HG03196 (cell line): ENCODE results near the gene ADAM10.

Experiments used
- ATAC-seq: cut with Tn5 transposase; IDR thresholded peaks from one replicate; pipeline ENCODE4 v1.9.1; 2021; ENCODE audit not compliant: unreplicated experiment

Gene ADAM10

DNA sequence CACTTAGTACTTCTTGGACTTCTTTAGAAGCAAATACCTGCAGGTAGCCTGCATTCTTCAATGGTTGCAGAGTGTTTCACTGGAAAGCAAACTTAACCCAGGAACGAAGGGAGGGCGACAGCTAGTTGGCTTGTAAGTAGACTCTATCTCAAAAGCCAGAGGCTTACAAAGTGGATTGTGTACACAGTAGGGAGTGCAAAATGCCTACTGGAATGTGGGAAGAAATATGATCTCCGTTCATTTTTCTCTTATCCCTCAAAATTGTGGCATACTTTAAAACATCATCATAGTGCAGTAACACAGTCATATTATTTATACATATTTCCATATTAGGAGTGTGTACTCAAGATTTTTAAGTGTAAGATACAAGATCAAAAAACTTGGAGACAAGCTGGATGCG lies 162.0 kb downstream of the ADAM10 start:
- ATAC-seq = no peak

DNA sequence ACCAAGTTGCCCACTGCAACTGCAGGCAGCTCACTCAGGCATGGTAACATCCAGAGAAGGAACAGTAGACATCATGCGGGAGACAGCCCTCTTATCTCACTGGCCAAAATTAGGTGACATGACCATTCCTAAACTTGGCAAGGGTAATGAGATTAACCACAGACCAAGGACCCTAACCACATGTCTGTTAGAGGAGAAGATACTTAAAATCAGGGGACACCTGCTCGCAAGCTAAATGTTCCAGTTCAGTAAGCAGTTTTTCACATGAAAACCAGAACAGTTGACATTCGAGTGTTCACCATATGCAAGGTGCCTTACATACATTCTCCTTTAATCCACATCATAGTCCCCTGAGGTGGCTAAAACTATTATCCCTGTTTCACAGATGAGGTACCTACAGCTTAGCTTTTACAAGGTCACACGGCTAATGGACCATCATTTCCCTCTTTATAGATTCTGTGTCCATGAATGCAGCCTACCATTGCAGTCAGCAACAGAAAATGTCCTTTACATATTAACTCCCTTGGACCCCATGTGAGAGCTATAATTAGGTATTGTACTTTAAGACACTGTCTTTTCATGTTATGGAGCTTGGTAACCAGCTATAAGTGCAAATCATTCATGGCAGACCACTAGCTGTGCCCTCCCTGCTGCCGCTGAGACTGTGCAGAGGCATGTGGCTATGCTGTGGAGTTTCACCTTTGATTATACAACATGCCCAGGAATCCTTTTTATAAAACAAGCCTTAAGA lies 163.6 kb downstream of the ADAM10 start:
- ATAC-seq = peak; percentile 53

DNA sequence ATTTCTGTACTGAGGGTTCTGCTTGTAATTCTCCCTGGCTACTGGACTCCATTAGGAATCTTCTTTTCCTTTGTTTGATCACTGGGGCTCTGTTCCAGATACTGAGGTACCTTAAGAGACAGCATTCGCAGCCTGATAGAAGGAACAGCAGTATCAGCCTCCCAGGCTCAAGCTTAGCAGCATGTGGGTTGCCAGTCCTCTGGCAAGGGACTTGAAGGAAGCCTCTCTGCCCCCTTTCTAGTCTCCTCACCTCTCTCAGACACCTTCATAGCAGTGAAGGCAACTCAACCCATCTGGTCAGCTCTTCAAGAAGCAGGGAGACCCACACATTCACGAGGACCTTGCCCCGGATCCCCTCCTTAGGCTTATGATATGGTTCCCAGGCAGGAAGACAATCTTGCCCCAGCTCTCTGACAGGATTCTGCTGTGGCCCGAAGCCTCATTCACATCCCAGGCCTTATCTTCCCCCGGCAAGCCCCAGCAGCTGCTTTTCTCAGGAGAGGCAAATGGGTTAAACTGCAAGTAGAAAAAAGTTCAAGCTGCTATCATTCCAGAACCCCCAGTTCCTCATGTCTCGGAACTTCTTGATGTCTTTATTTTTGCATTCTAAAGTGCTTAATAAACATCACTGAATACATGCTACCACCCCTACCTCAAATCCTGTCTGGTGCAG lies 164.6 kb downstream of the ADAM10 start:
- no peak for ATAC-seq

DNA sequence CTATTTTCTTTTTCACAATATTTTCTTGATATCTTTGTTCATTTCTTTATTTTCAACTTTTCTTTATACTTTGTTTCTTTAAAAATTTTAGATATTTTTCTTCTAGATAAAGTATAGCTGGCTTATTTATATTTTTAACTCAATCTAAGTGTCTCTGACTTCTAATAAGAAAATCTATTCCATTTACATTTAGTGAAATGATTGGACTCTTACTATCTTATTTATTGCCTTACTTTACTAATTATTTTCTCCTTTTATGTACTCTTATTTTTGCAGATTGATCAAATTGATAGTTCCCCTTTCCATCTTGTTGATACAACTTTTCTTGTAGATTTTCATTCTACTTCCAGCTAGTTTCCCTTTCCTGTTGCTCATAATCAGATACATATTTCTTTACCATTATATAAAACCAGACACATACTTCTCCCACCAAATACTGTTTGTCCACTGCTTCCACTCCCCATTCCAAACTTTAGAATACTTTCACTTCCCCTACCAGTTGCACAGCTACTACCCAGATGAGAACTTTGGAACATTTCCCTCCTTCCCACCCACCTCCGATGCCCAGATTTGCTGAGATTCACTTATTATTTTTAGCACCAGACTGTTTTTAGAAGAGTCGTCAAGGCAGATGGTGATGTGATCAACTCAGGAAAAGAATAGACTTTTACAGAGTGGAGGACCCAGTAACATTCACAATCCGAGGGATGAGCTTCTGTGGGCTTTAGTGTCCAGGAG lies 166.2 kb downstream of the ADAM10 start:
- no peak for ATAC-seq

DNA sequence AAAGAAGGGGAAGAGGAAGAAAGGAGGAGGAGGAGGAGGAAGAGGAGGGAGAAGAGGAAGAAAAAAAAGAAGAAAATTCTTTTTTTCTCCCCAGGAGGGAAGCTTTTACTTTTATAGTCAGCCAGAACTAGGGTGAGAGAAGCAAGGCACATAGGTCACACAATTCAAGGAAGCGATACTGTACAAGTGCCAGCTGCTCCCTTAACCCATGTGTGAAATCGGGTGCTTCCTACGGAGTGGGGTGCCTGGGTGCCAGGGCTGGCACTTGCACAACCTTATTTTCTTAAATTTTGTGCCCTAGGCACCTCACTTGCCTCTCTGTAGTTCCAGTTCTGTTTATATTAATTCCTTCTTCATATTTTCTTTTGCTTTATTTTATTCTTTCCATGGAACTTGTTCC lies 167.3 kb downstream of the ADAM10 start:
- ATAC-seq = no peak

DNA sequence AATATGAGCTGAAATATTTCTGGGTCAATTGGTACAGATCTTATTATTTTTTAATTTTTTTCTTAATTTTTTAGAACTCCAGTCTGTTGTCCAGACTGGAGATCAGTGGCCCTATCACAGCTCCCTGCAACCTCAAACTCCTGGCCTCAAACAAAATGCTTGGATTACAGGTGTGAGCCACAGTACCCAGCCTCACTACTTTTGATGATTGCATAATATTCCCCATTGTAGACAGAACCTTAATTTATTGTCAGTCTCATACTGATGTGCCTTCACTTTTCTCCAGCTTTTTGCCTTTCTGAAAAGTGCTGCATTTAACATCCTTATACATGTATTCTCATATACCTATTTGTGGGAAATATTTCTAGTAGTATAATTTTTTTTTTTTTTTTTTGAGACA lies 172.8 kb downstream of the ADAM10 start:
- ATAC-seq = no peak

DNA sequence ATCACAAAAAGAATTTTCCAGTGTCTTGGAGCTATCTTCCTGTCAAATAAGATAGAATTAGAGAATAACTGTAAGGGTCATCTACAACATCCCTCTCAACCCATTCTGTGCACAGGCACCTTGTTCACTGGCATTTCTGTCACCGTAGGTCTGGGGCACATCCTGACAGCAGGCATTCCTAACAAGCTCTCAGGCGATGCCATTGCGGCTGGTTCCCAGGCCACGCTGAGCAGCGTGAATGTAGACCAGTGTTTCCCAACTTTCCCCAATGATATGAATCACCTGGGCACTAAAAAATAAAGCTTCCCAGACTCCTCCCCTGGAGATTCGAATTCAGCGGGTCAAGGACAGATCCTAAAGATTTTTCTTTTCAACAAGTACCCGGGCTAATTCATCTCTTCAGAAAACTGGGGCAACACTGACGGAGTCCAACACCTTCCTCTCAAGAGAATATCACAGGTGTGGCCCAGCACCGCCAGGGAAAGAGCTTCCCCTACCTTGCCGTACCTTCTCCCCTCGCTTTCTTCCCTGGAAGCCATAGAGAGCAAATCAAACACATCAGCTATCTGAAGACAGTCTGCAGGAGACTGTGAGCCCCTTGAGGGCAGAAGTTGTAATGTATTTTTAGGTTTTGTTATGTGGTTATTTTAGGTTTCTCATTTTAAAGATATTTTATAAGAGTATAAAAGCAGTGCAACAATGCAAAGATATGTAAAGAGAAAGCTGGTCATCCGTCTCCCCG lies 174.3 kb downstream of the ADAM10 start:
- no peak for ATAC-seq

DNA sequence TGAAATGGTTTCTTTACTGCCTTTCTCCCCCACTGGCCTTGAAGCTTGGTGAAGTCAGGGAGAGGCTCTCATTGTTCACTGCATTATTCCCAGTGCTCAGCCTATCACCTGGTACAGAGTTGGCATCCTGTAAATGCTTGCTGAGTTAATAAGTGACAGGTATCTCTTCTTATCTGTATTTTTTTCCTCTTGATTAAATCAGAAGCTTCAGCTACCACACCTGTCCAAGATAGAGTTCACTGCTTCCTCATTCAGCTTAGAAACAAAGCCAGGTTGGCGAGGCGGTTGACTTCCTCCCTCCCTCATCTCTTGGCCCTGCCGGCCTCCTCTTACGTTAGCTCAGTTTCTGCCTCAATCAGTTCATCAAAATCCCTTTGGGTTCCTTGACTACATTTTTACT lies 174.9 kb downstream of the ADAM10 start:
- no peak for ATAC-seq

DNA sequence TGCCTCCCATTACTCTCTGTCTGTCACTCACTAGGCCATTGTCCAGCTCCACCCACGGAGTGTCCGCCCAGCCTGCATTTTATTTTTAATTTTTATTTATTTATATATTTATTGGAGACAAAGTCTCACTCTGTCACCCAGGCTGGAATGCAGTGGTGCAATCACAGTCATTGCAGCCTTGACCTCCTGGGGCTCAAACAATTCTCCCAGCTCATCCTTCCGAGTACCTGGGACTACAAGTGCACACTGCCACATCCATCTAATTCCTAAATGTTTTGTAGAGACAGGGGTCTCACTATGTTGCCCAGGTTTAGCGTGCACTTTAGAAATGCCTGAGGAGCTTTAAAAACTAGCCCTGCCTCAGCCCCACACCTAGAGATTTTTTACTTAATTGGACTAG lies 176.2 kb downstream of the ADAM10 start:
- no peak for ATAC-seq

DNA sequence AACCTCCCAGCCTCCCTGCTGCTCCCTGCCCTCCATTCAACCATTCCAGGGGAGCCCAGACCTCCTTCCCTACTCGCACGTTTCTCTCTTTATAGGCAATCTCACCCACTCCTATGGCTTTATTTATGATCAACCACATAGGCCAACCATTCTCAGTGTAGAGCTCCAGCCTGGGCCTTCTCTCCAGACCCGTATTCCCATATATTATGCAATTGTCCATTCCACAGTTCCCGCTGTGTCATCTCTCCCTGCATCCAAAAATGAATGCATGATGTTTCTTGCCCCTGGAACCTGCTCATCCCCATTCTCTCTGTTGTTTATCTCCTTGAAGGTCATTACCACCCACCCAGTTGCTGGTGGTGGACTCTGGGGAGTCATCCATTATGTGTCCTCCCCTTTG lies 177.0 kb downstream of the ADAM10 start:
- ATAC-seq = no peak

DNA sequence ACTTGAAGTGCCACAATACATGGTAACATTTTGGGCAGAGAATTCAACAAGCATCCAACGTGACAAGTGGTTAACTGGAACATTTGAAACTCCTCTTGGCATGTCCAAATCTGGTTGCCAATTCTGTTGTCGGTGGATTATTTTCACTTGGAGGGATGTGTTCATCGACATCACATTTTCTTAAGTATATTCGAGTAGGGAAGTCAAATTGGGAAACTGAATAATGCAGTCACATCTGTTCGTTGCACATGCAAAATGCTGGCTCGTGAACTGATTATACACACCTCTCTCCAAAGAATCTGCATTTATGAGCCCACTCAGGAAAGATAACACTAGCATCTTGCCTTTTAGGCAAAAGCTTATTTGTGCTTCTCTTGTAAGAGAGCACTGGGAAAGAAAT lies 178.0 kb downstream of the ADAM10 start:
- ATAC-seq = no peak

DNA sequence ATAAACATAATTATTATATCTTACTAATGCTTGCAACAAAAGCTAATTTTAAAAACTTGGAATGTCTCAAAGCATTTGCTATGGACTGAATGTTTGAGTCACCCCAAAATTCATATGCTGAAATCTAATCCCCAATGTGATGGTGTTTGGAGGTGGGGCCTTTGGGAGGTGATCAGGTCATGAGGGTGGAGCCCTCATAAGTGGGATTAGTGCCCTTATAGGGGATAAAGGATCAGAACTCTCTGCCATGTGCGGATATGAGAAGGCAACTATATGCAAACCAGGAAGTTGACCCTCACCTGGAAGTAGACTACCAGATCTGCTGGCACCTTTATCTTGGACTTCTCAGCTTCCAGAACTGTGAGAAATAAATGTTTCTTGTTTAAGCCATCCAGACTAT lies 180.1 kb downstream of the ADAM10 start:
- no peak for ATAC-seq

DNA sequence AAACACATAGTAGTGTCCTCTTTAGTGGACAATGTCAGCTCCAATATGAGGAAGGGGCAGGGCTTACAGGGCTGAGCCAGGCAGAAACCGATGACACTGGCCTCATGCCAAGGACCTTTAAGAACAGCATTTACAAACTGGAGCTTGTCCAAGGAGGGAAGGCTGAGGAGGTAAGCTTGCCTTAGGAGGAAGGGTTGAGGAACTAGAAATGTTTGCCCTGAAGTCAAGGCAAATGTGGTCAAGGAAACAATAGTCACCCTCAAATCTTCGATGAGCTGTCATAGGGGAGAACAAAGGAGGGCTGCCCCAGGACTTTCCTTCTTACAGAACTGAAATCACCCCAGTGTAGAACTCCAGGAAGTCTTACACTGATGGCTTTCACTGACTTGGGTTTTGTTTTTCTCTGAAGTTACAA lies 181.3 kb downstream of the ADAM10 start:
- no peak for ATAC-seq

DNA sequence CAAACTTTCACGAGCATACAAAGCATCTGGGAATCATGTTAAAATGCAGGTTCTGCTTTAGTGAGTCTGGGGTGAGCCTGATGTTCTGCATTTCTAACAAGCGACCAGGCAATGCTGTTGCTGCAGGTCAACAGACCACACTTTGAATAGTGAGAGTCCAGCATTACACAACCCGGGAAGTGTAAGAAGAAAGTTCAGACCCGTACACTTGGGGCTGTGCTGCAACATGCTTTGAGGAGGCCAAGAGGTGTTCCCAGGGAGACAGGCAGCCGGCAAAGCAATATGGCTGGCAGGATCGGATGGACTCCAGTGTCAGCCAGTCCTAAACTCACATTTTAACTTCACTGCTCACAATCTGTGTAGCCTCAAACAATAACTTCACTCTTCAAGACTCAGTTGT lies 183.5 kb downstream of the ADAM10 start:
- no peak for ATAC-seq

DNA sequence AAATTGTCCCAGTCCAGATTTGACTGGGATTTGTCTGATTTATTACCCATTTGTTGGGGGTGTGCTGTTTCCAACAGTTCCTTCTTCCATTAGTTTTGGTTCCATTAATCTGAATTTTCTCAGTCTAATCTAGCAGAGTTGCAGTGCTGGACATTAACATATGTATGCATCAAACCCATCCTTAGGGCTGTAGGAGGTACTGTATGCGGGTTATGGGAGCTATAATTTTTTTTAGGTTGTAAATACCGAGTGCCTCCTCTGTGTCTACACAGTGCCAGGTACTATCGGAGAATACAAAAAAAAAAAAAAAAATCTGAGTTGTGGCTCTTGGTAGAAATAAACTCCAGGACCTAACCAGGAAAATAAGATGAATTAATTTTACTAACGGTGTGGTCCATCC lies 183.9 kb downstream of the ADAM10 start:
- ATAC-seq = no peak

DNA sequence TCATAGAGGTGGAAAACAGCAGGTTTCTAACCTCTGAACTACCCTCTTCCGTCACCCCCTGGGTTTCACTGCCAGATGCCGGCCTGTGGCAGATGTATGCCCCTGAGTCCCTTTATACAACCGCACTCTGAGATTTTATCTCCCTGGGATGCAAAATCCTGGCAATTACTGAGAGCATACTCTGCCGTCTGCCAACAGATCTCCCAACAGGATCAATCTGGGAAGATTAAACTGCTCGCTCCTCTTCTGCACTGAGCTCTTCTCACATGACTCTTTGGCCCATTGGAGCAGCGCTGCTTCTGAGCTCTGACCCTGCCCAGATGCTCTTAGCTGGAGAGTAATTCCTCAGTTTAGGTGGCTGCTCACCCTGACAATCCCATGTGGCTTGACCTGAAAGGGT lies 184.5 kb downstream of the ADAM10 start:
- no peak for ATAC-seq

DNA sequence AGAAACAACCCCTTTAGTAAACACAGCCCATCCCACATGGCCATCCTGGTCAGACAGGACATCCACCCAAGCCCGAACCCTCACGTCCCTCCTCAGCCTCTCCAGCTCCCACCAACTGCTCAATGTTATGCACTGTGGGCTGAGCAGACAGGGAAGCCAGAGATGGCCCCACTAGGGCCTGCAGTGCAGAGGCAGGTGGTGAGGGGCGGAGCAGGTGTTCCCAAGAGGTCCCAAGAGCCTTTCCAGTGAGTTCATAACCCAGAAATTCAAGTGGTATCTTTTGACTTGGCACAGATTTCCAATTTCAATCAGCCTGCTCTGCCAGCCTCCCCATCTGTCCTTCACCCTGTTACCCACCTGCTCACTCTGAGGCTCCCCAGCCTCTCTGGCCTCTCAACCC lies 187.4 kb downstream of the ADAM10 start:
- no peak for ATAC-seq

DNA sequence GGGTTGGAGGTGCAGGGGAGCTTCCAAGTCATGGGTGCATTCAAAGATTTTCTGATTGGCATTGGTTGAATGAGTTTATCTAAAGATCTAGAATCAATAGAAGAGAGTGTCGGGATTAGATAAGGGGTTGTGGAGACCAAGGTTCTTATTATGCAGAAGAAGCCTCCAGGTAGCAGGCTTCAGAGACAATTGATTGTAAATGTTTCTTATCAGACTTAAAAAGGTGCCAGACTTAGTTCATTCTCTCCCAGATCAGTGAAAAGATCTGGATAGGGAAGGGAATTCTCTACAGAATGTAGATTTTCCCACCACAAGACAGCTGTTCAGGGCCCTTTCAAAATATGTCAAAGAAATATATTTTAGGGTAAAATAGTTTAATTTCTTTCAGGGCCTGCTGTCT lies 188.2 kb downstream of the ADAM10 start:
- ATAC-seq = no peak

DNA sequence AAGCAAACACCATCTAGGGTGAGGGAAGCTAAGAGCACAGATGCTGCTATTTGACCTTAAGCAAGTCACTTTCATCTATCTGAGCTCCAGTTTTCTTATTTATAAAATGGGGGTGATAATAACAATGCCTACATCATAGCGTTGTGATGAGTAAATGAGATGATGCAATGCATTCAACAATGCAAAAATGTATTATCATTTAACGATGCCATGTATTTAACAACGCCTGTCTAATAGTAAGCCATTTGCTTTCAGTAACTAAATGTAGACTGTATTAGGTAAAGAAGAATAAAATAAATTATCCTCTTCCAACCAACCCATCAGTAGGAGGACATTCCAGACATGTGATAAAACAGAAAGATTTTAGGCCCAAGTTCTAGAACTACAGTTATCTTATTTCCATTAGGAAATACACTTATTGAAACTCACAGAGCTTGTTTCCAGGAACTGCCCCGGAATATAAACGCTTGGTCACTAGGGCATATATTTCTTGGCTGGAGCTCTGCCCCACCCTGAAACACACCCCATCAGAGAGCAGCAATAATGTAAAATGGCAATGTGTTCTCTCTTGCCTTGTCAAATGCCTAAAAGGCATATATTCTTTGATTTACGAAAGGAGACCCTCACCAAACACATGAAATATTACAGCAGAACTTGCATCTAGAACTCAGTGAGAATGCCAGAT lies 189.5 kb downstream of the ADAM10 start:
- no peak for ATAC-seq

DNA sequence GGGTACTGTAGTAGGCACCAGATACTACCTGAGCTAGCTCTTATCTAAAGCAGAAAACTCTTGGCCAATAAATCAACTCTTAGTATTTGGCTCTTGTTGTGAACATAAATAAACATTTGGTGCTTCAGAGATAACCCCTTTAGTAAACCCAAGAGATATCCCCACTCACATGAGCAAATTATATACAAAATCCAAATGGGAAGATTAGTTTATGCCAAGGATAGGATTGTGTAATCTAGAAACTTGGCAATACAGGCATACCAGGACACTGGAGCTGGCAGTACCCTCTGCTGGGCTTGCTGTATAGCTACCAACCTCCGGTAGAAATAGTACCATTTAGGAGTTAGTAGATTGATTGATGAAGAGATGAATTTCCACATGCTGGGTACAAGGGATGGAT lies 190.7 kb downstream of the ADAM10 start:
- ATAC-seq = no peak

DNA sequence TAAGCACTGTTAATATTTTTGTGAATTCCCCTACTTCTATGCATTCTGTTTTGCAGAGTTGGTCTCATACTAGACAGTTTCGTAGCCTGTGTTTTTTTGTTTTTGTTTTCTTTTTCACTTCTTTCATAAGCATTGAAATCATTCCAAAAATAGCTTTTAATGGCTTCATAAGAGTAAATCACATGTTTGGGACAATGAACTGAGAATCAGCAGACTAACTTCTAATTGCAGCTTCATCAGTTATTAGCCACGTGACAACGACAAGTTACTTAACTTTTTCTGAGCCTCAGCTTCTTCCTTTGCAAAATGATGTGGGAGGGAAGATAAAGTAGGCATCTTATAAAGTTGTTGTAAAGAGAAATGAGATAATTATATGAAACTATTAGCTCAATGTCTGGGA lies 193.0 kb downstream of the ADAM10 start:
- no peak for ATAC-seq
